ENCODE results near the gene ALDH8A1. TPM values are rescaled to one million over a fixed set of nuclear protein-coding genes. Genes with fewer than 3 reads are reported as not detected.

Gene ALDH8A1, protein sequence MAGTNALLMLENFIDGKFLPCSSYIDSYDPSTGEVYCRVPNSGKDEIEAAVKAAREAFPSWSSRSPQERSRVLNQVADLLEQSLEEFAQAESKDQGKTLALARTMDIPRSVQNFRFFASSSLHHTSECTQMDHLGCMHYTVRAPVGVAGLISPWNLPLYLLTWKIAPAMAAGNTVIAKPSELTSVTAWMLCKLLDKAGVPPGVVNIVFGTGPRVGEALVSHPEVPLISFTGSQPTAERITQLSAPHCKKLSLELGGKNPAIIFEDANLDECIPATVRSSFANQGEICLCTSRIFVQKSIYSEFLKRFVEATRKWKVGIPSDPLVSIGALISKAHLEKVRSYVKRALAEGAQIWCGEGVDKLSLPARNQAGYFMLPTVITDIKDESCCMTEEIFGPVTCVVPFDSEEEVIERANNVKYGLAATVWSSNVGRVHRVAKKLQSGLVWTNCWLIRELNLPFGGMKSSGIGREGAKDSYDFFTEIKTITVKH
- polyA plus RNA-seq (ENCODE audit: insufficient read length) = 30.9 TPM
- long read RNA-seq, donor 1, transcript ALDH8A1-201 (7 exons, 2,558 nt) = major isoform, 6 of 9 reads
- long read RNA-seq, donor 1, partial matches to known transcripts = 0 of 9 reads
- long read RNA-seq, donor 1, other reads (novel, unspliced or antisense) = 0 of 9 reads
- long read RNA-seq, donor 2, partial matches to known transcripts = 0 of 4 reads
- long read RNA-seq, donor 2, other reads (novel, unspliced or antisense) = 0 of 4 reads
- long read RNA-seq, donor 3, transcript ALDH8A1-201 (7 exons, 2,558 nt) = major isoform, 5 of 8 reads
- long read RNA-seq, donor 3, partial matches to known transcripts = 0 of 8 reads
- long read RNA-seq, donor 3, other reads (novel, unspliced or antisense) = 0 of 8 reads
- long read RNA-seq, donor 4 = 0 reads
- long read RNA-seq, donor 5, transcript ALDH8A1-201 (7 exons, 2,558 nt) = major isoform, 8 of 11 reads
- long read RNA-seq, donor 5, partial matches to known transcripts = 0 of 11 reads
- long read RNA-seq, donor 5, other reads (novel, unspliced or antisense) = 0 of 11 reads
- long read RNA-seq, donor 6, partial matches to known transcripts = 0 of 4 reads
- long read RNA-seq, donor 6, other reads (novel, unspliced or antisense) = 0 of 4 reads
- long read RNA-seq, donor 7, transcript ALDH8A1-201 (7 exons, 2,558 nt) = major isoform, 5 of 5 reads
- long read RNA-seq, donor 7, partial matches to known transcripts = 0 of 5 reads
- long read RNA-seq, donor 7, other reads (novel, unspliced or antisense) = 0 of 5 reads
- long read RNA-seq, donor 8, partial matches to known transcripts = 0 of 2 reads
- long read RNA-seq, donor 8, other reads (novel, unspliced or antisense) = 0 of 2 reads

DNA sequence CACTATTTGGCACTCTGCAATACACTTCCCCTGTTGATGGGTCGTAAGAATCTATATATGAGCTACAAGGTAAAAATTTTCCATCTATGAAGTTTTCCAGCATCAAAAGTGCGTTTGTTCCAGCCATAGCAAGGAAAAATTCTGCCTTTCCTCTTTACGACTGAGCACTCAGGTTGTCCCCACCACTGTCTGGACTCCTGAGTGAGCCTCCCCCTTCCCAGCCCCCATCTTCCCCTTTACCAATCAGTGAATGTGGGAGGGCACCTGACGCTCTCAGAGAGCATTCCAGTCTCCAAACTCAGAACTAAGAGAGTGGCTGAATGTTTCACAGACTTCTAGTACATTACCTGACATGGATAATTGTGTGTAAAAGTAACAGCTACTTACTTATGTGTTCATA lies at the start of gene ALDH8A1:
Gene ALDH8A1, minus strand, starts transcription at position 175 of the 400 bp plus-strand sequence. Its CDS starts 48 bp downstream, at position 127.
- no peak for DNase-seq

DNA sequence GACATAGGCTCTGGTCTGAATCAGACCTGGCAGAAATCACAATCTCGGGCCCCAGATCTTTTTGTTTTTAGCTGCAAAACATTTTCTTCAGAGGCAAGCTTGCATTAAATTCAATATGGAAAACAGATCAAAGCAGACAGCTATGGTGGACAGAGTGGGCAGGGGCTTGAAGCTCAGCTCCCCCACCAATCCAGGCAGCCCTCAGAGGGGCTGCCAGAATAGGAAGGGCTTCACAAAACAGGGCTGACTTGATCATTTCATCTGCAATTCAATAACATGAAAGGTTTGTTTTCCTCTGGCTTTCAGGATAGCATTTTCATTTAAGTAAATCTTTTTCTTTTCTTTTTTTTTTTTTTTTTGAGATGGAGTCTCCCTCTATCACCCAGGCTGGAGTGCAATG lies 49.2 kb upstream of the ALDH8A1 start:
- no peak for DNase-seq

DNA sequence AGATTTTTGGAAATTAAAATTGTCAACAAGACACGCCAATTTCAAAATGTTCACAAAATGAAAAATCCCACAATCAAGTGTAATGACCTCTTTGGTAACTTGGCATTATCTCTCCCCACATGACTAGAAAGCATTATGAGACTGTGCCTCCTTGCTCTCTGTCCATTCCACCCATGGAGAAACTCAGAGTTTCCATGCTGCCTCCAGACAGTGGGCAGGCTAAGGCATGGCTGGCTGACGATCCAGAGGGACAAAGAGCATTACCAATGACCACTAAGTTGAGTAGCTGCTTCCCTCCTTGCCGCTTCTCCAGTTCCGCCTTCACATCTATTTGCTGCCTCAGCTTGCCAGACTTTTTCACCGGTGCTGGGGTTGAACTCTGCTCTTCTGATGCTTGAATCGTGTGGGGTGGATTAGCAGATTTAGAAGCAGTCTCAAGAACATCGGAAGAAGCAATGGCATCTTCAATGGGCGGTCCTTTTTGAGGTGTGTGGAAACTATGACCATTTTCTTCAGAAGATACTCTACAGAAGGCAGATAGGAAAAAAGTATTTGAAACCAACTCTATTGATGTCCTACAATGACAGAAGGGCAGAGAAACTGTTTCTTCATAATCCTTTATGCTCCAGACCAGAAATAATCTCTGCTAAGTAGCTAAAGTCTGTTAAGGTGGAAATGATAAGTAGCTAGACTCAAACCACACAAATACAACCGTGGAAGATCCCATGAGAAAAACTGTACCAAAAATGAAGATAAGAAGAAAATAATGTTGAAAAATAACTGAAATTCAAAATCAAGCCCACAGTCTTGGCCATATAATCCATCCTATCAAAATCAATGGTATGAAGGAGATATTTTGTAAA lies 47.5 kb upstream of the ALDH8A1 start:
- no peak for DNase-seq

DNA sequence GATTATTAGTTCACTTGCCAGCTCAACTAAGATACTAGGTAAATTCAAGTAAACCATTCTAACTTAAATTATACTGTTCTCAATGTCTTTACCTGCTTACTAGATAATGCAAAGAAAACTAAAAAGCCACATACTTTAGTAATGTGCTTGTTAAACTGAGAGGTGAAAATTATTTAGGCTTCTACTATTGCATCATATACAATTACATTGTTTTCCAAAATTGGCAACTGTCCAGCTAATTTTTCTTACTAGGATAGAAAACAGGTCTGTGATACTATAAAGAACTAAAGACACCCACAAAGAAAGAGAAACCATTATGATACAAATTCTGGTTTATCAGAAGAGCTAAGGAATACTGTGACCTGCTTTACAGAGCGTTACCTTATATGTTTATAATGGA lies 45.6 kb upstream of the ALDH8A1 start:
- DNase-seq = no peak

DNA sequence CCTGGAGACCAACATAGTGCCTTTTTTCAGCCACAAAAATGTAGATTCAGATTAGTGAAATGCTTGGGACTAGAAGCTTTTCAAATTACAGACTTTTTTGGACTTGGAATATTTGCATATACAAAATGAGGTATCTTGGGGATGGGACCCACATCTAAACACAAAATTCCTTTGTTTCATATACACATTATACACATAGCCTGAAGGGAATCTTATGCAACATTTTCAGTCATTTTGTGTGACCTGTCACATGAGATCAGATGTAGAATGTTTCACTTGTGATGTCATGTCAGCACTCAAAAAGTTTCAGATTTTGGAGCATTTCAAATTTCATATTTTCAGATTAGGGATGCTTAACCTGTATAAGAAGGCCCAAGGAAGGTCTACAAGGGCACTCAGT lies 44.5 kb upstream of the ALDH8A1 start:
- no peak for DNase-seq

DNA sequence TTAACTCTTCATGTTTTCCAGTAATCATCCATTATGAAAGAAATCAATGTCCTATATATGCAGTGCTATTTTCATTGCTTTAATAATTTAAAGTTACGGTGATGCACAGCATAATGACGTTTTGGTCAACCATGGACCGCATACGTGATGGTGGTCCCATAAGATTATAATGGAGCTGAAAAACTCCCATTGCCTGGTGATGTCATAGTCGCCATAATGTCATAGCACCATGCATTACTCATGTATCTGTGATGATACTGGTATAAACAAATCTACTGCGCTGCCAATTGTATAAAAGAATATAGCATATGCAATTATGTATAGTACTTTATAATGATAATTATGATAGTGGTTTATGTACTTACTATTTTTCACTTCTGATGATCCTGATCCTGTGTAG lies 42.3 kb upstream of the ALDH8A1 start:
- DNase-seq = no peak

DNA sequence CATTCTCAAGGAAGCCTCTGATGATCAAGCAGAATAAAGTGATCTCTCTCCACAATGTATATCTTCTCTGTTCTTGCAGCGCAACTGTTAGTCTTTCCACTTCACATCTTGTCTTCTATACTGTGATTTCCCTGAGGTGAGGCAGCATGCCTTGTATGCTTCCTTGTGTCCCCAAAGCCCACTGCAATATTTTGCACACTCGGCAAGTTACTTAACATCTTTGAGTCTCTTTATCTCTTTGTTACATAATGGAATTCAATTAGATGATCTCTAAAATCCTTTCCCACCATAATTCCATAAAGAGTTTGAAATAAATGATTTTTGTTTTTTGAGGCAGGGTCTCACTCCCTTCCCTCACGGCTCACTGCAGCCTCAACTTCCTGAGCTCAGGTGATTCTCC lies 40.4 kb upstream of the ALDH8A1 start:
- DNase-seq = no peak

DNA sequence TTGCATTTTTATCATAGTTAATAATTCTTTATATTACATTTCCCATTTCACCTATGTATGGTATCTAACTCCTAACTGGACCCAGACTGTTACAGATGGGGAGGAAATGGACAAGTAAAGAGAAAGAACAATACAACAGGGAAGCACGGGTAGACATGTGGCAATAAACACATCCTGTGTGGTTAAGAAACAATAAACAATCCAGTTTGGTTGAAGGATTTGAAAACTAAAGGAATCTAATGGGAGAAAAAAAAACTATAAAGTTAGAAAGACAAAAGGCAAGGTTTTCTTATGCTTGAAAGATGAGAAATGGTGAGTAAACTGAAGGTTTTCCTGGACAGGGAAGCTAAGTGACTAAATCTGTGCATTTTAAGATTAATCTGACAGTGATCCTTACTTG lies 34.9 kb upstream of the ALDH8A1 start:
- no peak for DNase-seq

DNA sequence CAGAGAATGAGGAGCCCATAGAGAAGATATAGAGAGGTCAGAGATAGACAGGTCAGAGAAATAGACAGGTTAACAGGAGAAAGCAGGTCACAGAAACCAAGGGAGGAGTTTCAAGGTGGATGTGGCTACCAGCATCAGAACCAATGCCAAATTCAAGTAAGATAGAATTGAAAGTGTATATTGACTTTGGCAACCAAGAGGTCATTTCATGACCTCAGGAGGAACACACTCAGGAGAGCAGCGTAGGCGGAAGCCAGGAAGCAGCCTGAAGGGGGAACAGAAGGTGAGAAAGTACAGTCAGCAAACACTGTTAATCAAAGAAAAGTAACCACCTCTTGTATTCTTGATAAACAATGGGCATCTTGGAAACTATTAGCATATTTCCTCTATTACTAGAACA lies 33.9 kb upstream of the ALDH8A1 start:
- DNase-seq = no peak

DNA sequence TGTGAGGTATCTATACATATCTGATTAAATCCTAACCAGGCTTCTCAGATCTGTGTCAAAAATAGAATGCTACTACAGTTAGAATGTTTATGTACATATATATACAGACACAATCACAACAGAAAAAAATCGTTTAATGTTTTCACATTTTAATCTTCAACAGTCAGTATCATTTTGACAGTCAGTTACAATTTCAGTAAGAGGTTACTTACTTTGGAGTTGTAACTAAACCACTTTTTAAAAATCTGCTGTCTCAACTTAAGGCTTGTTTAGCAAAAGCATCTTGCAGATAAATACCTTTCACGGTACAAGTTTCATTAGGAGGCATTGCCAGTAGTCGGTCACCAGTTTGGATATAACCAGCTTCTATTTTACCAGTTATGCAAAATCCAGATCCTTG lies 32.3 kb upstream of the ALDH8A1 start:
- no peak for DNase-seq

DNA sequence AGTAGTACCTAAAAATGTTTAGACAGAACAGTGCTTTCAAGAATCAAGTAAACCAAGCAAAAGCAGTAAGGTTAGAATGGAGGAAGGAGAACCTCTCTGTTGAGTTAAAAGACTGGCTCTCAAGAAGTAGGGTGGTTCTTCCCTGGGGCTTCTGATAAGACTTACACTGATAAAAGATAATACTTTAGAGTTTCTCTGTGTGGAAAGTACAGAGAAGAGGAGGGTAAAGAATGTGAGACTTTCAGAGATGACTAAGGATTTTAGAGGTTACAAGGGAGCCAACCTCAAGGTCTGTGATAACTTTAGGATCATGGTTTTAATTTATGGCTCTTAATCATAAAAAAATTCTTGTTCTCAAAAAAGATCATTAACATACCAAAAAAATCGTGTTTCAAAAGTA lies 30.9 kb upstream of the ALDH8A1 start:
- DNase-seq = no peak

DNA sequence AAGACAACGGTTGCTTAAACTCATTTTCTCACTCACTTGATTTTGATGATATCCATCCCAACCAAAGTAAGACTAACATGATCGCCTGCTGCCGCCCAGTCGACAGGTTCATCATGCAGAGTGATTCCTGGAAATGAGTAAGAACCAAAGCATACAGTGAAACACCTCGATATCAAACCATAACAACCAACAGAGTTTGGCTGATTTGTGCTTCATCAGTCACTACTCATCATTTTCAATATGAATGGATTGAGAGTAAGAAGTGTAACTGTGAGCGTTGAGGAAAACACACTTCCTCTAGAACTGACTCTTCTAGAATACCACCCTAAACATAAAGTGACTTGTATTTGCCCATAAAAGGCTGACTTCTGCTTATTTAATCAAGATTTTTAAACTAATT lies 29.2 kb upstream of the ALDH8A1 start:
- DNase-seq = no peak

DNA sequence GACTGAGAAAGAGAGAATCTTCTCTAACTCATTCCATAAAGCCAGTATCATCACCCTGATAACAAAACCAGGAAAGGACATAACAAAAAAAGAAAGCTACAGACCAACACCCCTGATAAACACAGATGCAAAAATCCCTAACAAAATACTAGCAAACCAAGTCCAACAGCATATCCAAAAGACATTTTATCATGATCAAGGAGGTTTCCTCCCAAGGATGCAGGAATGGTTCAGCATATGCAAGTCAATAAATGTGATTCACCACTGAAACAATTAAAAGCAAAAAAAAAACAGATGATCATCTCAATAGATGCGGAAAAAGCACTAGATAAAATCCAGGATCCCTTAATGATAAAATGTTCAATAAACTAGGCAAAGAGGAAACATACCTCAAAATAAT lies 24.5 kb upstream of the ALDH8A1 start:
- no peak for DNase-seq

DNA sequence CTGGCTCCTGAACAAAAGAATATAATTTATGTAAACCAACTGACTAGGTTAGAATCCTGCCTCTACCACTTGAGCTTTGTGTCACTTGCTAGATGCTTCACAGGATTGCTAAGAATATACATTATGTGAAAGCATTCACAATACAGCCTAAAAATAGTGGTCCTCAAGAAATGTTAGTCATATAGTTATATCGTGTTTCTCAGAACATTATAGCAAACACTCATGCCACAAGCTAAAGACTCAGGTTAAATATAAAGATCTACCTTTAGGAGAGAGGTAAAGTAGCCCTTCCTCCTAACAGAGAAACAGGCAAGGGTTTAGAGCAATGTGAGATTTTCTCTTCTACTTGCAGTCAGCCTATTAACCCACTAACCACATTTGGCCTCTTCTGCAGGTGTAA lies 17.8 kb upstream of the ALDH8A1 start:
- no peak for DNase-seq

DNA sequence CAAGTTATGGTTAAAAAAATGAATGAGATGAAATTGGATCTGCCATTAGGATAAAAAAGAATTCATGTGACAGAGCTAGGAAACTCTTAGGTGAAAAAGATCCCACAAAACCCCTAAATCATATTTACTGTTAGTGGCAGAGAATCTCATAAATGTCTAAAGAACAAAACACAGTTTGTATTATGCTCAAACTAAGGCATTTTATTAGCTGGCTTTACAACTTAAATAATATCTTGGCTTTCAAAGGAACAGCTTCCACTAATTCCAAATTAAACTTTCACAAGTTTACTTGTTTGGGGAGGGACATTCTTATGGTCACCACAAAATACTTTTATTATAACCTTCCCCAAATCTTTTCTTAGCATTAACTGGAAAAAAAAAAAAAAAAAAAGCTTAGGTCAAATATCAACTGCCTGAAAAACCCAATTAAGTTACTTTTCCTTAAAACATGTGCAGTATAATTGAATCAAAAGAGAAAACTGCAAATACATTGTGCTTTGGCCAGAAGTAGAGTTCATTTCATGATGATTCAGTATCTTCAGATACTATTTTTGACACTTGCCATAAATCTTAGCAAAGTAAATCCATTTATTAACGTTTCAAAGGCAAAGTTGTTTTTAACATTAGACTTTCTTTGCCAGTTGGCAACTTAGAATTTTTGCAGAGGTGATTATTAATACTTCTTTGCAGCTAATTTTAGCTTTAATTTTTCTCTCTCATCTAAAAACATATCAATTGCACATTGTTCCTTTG lies 14.7 kb upstream of the ALDH8A1 start:
- no peak for DNase-seq

DNA sequence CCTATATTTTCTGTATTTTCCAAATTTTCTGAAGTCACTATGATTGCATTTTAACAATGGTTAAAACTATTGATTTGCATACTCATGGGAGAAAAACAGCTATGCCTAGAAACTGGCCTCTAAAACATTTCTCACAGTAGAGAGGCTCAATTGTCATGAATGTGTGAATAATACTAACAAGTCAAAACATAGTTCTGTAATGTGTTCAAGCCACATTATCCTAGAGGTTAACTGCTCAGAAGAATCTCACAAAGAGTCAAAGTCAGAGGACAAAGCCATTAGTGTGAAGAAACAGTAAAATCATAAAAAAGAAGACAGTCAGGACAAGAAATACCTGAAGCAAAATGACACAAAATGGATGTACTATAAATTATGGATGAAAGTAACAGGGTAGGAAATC lies 12.5 kb upstream of the ALDH8A1 start:
- DNase-seq = no peak

DNA sequence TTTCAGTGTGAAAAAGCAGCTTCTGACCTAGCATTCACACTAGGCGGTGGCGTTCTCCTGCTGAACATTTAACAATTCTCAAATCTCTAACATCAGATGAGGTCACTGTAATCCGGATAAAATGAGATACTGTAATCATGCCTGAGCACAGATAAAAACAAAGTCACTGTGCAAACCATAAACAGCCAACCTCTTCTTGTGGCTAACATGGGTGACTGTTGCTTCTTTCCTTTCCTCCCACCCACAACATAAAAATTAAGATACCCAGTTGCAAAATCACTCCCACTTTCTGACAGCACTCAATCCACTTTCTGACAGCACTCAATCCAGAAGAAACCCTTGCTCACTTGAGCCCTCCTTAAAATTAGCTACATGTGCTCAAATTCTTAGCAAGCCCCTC lies 11.5 kb upstream of the ALDH8A1 start:
- no peak for DNase-seq

DNA sequence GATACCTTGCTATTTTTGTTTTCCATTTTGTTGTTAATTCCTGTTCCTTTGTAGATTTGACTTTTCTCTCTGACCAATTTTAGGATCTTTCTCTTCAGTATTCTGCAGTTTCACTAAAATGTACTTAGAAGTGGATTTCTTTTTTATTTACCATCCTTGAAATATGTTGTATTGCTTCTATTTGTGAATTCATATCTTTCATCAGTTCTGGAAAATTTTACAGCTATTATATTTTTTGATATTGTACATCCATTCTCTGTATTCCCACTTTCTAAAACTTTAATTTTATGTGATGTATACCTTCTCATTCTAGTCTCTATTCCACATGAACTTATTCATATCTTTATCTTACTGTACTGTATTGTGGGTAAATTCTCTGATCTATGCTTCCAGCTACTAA lies 9.7 kb upstream of the ALDH8A1 start:
- DNase-seq = no peak

DNA sequence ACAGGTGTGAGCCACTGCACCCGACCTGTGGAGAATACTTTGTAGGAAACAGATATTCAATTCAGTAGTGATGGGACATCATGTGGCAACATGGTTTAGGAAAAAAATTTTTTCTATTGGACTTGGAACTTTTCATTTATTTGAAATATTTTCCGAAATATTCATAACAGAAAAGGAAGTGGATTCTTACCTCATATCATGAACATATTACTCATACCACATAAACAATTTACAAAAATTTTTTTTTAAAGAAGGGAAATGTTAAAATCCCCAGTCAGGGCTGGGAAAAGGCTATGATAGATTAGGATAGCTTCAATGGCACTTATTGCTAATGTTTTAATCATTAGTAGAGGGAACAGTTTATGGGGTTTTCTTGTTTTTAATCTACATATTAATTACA lies 6.8 kb upstream of the ALDH8A1 start:
- DNase-seq = no peak

DNA sequence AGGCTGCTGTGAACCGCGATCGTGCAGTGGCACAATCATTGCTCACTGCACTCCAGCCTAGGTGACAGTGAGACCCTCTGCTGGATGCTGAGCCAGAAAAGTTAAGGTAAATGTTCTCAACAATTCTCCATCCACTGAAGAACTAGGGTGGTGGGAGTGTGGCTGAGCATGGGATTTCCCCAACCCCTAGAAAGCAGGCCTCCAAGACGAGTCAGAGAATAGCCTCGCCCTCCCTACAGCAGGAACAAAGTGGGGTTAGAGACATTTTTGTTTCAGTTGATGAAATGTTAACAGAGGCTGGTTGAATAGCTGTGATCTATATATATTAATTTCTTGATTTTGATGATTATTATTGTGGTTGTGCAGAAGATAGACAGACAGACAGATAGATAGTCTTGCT lies 6.1 kb upstream of the ALDH8A1 start:
- no peak for DNase-seq

Data from left kidney (tissue), 8 donors.